GM12878 (cell line): ENCODE data around the gene ARHGEF17.

ENCODE experiments used
- ASH2L ChIP-seq: fragments of 300-600, 200-600 bp; sonication (generic); IDR thresholded peaks from 2 replicates; pipeline ENCODE4 v1.6.1; 2017; ENCODE audit warnings: low read depth, mild to moderate bottlenecking, borderline replicate concordance
- EP300 ChIP-seq, 2 experiments: fragments of 150-350 bp in 1 of 2; IDR thresholded peaks; 2 replicates each; pipeline ENCODE4 v1.6.1; 2011 to 2012; ENCODE audit warnings: low read depth in 2 of 2, low read length in 2 of 2, borderline replicate concordance in 1 of 2, improper control_type of control experiment in 1 of 2, inconsistent platforms in 1 of 2; ENCODE audit not compliant: control insufficient read depth in 1 of 2
- NRF1 ChIP-seq: conservative IDR thresholded peaks from 2 replicates; pipeline ENCODE4 v1.6.1; 2011; ENCODE audit warnings: mild to moderate bottlenecking, low read depth, low read length, improper control_type of control experiment
- SRF ChIP-seq, 2 experiments: IDR thresholded peaks; 2 replicates each; pipeline ENCODE4 v1.6.1; 2011; ENCODE audit warnings: low read depth in 2 of 2, low read length in 2 of 2, mild to moderate bottlenecking in 1 of 2, moderate library complexity in 1 of 2
- SUZ12 ChIP-seq: fragments of 200-600 bp; sonication (generic); IDR thresholded peaks from one replicate; pipeline ENCODE4 v1.6.1; 2018; ENCODE audit warnings: antibody characterized with exemption, mild to moderate bottlenecking; ENCODE audit not compliant: unreplicated experiment
- TF ChIP-seq, protein P1 (sequence below), 3 experiments: IDR thresholded peaks in 2 of 3; conservative IDR thresholded peaks in 1 of 3; 2 replicates each; pipeline ENCODE4 v1.5.1; 2011; ENCODE audit warnings: low read depth in 3 of 3, low read length in 3 of 3, mild to moderate bottlenecking in 3 of 3, control low read depth in 2 of 3, moderate library complexity in 2 of 3, inconsistent platforms in 1 of 3, mixed read lengths in 1 of 3; ENCODE audit not compliant: control insufficient read depth in 2 of 3, insufficient read depth in 1 of 3; ENCODE audit errors: extremely low read depth in 1 of 3

GRCh38 chr11:73356979-73357860 is 49.1 kb downstream of the ARHGEF17 start:
- TF ChIP-seq, protein P1, sequence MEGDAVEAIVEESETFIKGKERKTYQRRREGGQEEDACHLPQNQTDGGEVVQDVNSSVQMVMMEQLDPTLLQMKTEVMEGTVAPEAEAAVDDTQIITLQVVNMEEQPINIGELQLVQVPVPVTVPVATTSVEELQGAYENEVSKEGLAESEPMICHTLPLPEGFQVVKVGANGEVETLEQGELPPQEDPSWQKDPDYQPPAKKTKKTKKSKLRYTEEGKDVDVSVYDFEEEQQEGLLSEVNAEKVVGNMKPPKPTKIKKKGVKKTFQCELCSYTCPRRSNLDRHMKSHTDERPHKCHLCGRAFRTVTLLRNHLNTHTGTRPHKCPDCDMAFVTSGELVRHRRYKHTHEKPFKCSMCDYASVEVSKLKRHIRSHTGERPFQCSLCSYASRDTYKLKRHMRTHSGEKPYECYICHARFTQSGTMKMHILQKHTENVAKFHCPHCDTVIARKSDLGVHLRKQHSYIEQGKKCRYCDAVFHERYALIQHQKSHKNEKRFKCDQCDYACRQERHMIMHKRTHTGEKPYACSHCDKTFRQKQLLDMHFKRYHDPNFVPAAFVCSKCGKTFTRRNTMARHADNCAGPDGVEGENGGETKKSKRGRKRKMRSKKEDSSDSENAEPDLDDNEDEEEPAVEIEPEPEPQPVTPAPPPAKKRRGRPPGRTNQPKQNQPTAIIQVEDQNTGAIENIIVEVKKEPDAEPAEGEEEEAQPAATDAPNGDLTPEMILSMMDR (IDR thresholded peaks at IDR 0.05 in 2 of 3, conservative IDR thresholded peaks at IDR 0.05 in 1 of 3; ENCODE audit: control insufficient read depth in 2 of 3, extremely low read depth in 1 of 3, insufficient read depth in 1 of 3, low read depth in 3 of 3, low read length in 3 of 3), result no peak
- TF ChIP-seq SRF (IDR thresholded peaks at IDR 0.05; ENCODE audit: low read depth in 2 of 2, low read length in 2 of 2), result no peak
- TF ChIP-seq ASH2L, result no peak
- no peak for TF ChIP-seq EP300 (IDR thresholded peaks at IDR 0.05; ENCODE audit: borderline replicate concordance in 1 of 2, control insufficient read depth in 1 of 2, low read depth in 2 of 2, low read length in 2 of 2)
- TF ChIP-seq NRF1, result no peak
- TF ChIP-seq SUZ12, result no peak
